Measurements from ENCODE around the gene MTFR1L. TPM values are rescaled to one million over a fixed set of nuclear protein-coding genes. Genes with fewer than 3 reads are reported as not detected.

Gene MTFR1L
- total RNA-seq, 1 experiment from 2014 or later: 28.9 TPM

- H3K27ac Mint-ChIP-seq: no peak overlapping the region
- CTCF ChIA-PET: interaction anchor here (1.2 kb wide), 1 partner anchor 109 kb away, joined by 3 read pairs; no protein-coding TSS in a partner anchor
- H3K36me3 Mint-ChIP-seq: peaks cover 14% of the 10 kb centered on the region
- H3K9me3 Mint-ChIP-seq: no peaks in the 10 kb centered on the region
- peaks cover 23% of the 10 kb centered on the region for H3K4me1 Mint-ChIP-seq
- H3K27me3 Mint-ChIP-seq (ENCODE audit: low read depth): peaks cover 4% of the 10 kb centered on the region
- ATAC-seq (no peak), DNase-seq (ENCODE audit: low spot score) (no peak)
- POLR2A ChIA-PET: no interaction called here
- H3K4me3 Mint-ChIP-seq: no peak overlapping the region
- TF ChIP-seq ESRRA (CRISPR knock-in tag; IDR thresholded peaks at IDR 0.05; ENCODE audit: borderline replicate concordance): no peak
- no peak for TF ChIP-seq ZNF671 (CRISPR knock-in tag; IDR thresholded peaks at IDR 0.05)
- no peak for TF ChIP-seq MAX (CRISPR knock-in tag; IDR thresholded peaks at IDR 0.05)
- no peak for TF ChIP-seq HMGA2 (CRISPR knock-in tag; IDR thresholded peaks at IDR 0.05)
These were observed 16.4 kb upstream of the MTFR1L start for GRCh38 chr1:25803368-25803767.

- Mint-ChIP-seq H3K27me3 (ENCODE audit: low read depth) (no peaks in the 10 kb centered on the region; the same call in 1 of the 2 replicates), H3K4me3 (no peak overlapping the region), H3K27ac (no peak overlapping the region), H3K4me1 (peaks cover 20% of the 10 kb centered on the region), H3K9me3 (no peaks in the 10 kb centered on the region), H3K36me3 (peaks cover 18% of the 10 kb centered on the region)
- no peak for ATAC-seq
- CTCF ChIA-PET: interaction anchor here (0.8 to 1.3 kb wide), 5 partner anchors 53 to 225 kb away, joined by 3 to 6 read pairs (median 3); no protein-coding TSS in a partner anchor
- TF ChIP-seq ERG (CRISPR knock-in tag; IDR thresholded peaks at IDR 0.05): no peak
- no peak for TF ChIP-seq ZNF121 (CRISPR knock-in tag; IDR thresholded peaks at IDR 0.05)
- no peak for TF ChIP-seq ELF4 (CRISPR knock-in tag; IDR thresholded peaks at IDR 0.05; ENCODE audit: low read depth)
- no peak for TF ChIP-seq NR1H2 (CRISPR knock-in tag; IDR thresholded peaks at IDR 0.05)
- TF ChIP-seq NR2C2 (CRISPR knock-in tag; IDR thresholded peaks at IDR 0.05): no peak
- no peak for TF ChIP-seq NR3C1 (CRISPR knock-in tag; conservative IDR thresholded peaks at IDR 0.05; ENCODE audit: low read depth)
- no peak for TF ChIP-seq USF2 (CRISPR knock-in tag; IDR thresholded peaks at IDR 0.05)
- no peak for TF ChIP-seq HMGA2 (CRISPR knock-in tag; IDR thresholded peaks at IDR 0.05)
- no peak for TF ChIP-seq GTF2I (CRISPR knock-in tag; conservative IDR thresholded peaks at IDR 0.05)
- no peak for TF ChIP-seq ZBTB43 (CRISPR knock-in tag; IDR thresholded peaks at IDR 0.05)
- TF ChIP-seq SP1 (CRISPR knock-in tag; conservative IDR thresholded peaks at IDR 0.05): no peak
- no peak for TF ChIP-seq SMAD4 (CRISPR knock-in tag; IDR thresholded peaks at IDR 0.05)
- TF ChIP-seq KAT7 (CRISPR knock-in tag; IDR thresholded peaks at IDR 0.05; ENCODE audit: borderline replicate concordance): no peak
- TF ChIP-seq GRHL2 (CRISPR knock-in tag; IDR thresholded peaks at IDR 0.05; ENCODE audit: insufficient replicate concordance, severe bottlenecking): no peak
- no peak for DNase-seq (ENCODE audit: low spot score)
- POLR2A ChIA-PET: no interaction called here
These were observed 15.3 kb upstream of the MTFR1L start for GRCh38 chr1:25804244-25804963.

- ChIA-PET POLR2A (interaction anchor here (0.6 kb wide), 1 partner anchor 95 kb away, joined by 3 read pairs; no protein-coding TSS in a partner anchor), CTCF (interaction anchor here (0.8 to 1.3 kb wide), 4 partner anchors 52 to 224 kb away, joined by 3 to 6 read pairs (median 3); no protein-coding TSS in a partner anchor)
- Mint-ChIP-seq H3K4me3 (no peak overlapping the region), H3K36me3 (peaks cover 18% of the 10 kb centered on the region), H3K27me3 (ENCODE audit: low read depth) (no peaks in the 10 kb centered on the region), H3K9me3 (no peaks in the 10 kb centered on the region), H3K4me1 (peaks cover 17% of the 10 kb centered on the region), H3K27ac (no peak overlapping the region)
- ATAC-seq (no peak), DNase-seq (ENCODE audit: low spot score) (no peak)
- TF ChIP-seq AFF4 (CRISPR knock-in tag; IDR thresholded peaks at IDR 0.05; ENCODE audit: borderline replicate concordance) (no peak), ZNF396 (CRISPR knock-in tag; IDR thresholded peaks at IDR 0.05; ENCODE audit: borderline replicate concordance) (no peak), ERG (CRISPR knock-in tag; IDR thresholded peaks at IDR 0.05) (no peak), ZNF138 (CRISPR knock-in tag; conservative IDR thresholded peaks at IDR 0.05) (no peak), SOX15 (CRISPR knock-in tag; IDR thresholded peaks at IDR 0.05) (no peak), NFYB (CRISPR knock-in tag; conservative IDR thresholded peaks at IDR 0.05; ENCODE audit: low read depth) (no peak)
These were observed 14.5 kb upstream of the MTFR1L start for GRCh38 chr1:25804964-25805862.
